ENCODE results near the gene AK9.

The AK9 gene

DNA sequence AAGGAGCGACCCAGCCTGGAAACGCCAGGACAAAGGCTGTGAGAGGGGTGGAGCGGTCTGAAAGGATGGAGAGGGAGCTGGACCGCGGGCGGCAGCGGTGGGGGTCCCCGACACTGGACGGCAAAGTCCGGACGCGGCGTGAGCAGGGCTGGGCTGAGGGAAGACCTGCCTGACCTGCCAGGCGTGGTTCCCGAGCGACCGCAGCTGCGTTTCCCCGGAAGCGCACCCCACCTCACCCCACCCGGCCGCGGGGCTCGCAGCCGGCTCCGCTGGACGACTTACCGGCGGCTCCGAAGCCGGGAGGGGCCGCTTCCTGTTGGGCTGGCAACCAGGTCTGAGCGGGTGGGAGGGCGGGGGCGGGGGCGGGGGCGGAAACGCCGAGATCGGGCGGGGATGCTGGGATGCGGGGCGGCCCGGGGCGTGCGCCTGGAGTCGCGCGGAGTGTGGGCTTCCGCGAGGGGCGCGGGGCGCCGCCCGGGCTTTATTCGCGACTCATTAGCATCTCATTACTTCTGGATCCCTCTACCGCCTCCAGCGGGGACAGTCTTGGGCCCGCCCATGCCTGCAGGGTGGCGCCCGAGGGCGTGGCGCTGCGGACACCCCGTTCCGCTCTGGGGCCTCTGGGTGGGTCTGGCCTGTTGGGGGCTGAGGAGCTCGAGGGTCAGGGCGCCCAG is 235.4 kb downstream of the AK9 start, which contains the start of gene MICAL1:
Gene MICAL1 (minus strand): TSS at position 336 of the 674 bp plus-strand sequence. CDS start 1,576 bp downstream, outside the sequence.
- DNase-seq (ENCODE audit: extremely low spot score): peak; percentile 58
- ChIA-PET POLR2A (interaction anchor here (1.9 to 6.2 kb wide), 2 partner anchors 10 to 13 kb away, joined by 6 to 39 read pairs; partner anchors contain the start of genes PPIL6 and SMPD2), CTCF (no interaction called here)
- no peak for TF ChIP-seq SP1 (IDR thresholded peaks at IDR 0.05)
- TF ChIP-seq TARDBP (IDR thresholded peaks at IDR 0.05): no peak
- TF ChIP-seq LEF1 (IDR thresholded peaks at IDR 0.05; ENCODE audit: borderline replicate concordance): no peak
- no peak for TF ChIP-seq FOXM1 (IDR thresholded peaks at IDR 0.05; ENCODE audit: borderline replicate concordance)
- no peak for TF ChIP-seq ELF4 (IDR thresholded peaks at IDR 0.05)
- no peak for TF ChIP-seq FOXK2 (IDR thresholded peaks at IDR 0.05)
- no peak for TF ChIP-seq ZNF384 (IDR thresholded peaks at IDR 0.05)
- TF ChIP-seq BHLHE40 (IDR thresholded peaks at IDR 0.05; ENCODE audit: borderline replicate concordance): no peak
- TF ChIP-seq HDGF (IDR thresholded peaks at IDR 0.05; ENCODE audit: borderline replicate concordance): no peak
- no peak for TF ChIP-seq L3MBTL2 (conservative IDR thresholded peaks at IDR 0.05)
- TF ChIP-seq FOXA1 (IDR thresholded peaks at IDR 0.05): no peak
- TF ChIP-seq NFRKB (IDR thresholded peaks at IDR 0.05): no peak
- TF ChIP-seq PKNOX1 (IDR thresholded peaks at IDR 0.05): no peak
- no peak for TF ChIP-seq CTBP1 (IDR thresholded peaks at IDR 0.05; ENCODE audit: borderline replicate concordance)
- TF ChIP-seq SUZ12 (IDR thresholded peaks at IDR 0.05): no peak
- TF ChIP-seq ARNT (IDR thresholded peaks at IDR 0.05): no peak

DNA sequence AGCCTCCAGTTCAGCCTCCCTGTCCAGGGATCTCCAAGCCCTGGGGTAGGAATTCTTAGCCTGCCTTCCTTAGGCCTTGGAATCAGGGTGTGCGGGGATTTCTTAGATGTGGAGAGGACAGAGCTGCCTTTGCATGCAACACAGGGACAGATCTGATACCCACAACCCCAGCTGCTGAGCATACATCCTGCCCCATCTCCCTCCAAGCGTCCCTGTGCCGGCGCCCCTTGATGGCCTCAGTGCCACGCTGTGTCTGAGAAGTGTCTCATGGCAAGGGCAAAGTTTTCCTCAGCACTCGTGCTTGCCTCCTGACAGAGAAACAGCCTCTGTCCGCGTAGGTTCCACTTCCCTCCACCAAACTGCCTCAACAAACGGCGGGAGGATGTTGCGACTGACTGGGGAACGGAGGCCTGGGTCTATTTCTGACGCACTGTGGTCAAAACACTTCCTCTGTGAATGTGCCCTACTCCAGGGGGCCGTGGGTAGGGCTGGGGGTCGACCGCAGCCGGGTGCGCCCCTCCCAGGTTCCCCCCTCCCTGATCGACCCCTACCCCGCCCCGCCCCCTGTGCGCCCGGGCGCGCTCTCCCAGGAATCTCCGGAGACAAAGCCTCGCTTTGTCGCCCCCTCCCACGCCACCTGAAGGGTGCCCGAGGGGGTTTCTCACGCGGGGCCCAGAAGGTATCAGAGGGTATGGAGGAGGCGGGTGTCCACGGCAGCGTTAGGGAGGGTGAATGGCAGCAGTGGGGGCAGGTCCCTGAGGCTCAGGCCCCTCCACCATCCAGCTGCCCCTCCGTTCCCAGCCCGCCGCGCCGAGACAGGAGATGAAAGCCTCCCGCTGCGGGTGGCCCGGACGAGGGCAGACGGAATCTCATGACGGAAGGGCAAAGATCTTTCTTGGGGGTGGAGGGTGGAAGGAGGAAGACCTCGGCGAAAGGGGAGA is 236.2 kb downstream of the AK9 start:
- no peak for DNase-seq (ENCODE audit: extremely low spot score)
- ChIA-PET CTCF (interaction anchor here (1.4 to 1.5 kb wide), 2 partner anchors 12 to 13 kb away, joined by 3 to 5 read pairs; no protein-coding TSS in a partner anchor), POLR2A (interaction anchor here (1.3 to 6.2 kb wide), 2 partner anchors 13 to 28 kb away, joined by 3 to 39 read pairs; partner anchors contain the start of genes PPIL6, SMPD2 and ZBTB24)
- no peak for TF ChIP-seq TARDBP (IDR thresholded peaks at IDR 0.05)
- no peak for TF ChIP-seq LEF1 (IDR thresholded peaks at IDR 0.05; ENCODE audit: borderline replicate concordance)
- no peak for TF ChIP-seq CTBP1 (IDR thresholded peaks at IDR 0.05; ENCODE audit: borderline replicate concordance)
- TF ChIP-seq L3MBTL2 (conservative IDR thresholded peaks at IDR 0.05): no peak
- TF ChIP-seq ELF4 (IDR thresholded peaks at IDR 0.05): no peak
- TF ChIP-seq SP1 (IDR thresholded peaks at IDR 0.05): no peak
- TF ChIP-seq FOXK2 (IDR thresholded peaks at IDR 0.05): no peak
- TF ChIP-seq HDGF (IDR thresholded peaks at IDR 0.05; ENCODE audit: borderline replicate concordance): no peak
- TF ChIP-seq NFRKB (IDR thresholded peaks at IDR 0.05): no peak

DNA sequence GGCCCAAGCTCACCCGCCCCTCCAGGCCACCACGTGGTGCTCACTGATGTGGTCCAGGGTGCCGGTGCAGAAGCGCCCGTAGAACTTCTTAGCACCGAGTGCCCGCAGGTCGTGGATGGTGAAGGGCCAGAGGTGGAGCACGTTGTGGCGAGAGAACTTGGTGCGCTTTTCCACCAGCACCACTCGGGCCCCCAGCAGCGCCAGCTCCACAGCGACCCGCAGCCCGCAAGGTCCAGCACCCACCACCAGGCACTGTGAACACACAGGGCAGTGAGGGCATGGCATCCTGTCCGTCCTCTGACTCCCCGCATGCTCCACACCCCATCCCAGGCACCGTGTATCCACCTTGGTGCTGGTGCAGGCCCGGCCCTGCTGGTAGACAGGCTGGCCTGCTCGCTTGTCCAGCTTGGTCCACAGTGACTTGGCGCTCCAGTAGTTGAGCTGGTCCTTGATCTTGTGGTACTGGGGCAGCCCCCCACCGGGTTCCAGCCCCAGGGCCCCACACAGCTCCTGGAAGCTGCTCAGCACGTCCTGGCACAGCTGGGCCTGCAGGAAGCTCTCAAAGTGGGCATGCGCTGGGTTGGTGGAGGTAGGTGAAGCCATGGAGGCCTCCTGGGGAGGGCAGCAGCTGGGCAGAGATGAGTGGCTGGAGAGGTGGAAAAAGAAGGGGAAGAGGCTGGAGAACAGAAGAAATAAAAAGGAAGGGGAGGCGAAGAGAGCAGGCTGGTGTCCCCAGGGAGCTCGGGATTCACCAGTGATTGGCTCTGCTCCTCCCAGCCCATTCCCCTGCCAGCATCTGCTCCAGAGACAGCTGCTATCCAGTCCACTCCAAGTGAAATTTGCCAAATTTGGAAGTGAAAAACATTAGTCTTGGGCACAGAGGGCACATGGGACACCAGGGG is 237.2 kb downstream of the AK9 start:
- CTCF ChIA-PET: interaction anchor here (1.4 to 1.5 kb wide), 2 partner anchors 11 to 12 kb away, joined by 3 to 5 read pairs; no protein-coding TSS in a partner anchor
- no peak for DNase-seq (ENCODE audit: extremely low spot score)
- TF ChIP-seq FOXA1 (IDR thresholded peaks at IDR 0.05) (no peak), LEF1 (IDR thresholded peaks at IDR 0.05; ENCODE audit: borderline replicate concordance) (no peak), ZNF384 (IDR thresholded peaks at IDR 0.05) (no peak), SP1 (IDR thresholded peaks at IDR 0.05) (no peak), SUZ12 (IDR thresholded peaks at IDR 0.05) (no peak), ELF4 (IDR thresholded peaks at IDR 0.05) (no peak), TARDBP (IDR thresholded peaks at IDR 0.05) (no peak)
- POLR2A ChIA-PET: interaction anchor here (1.3 to 6.2 kb wide), 3 partner anchors 12 to 71 kb away, joined by 3 to 39 read pairs (median 6); partner anchors contain the start of genes CD164, PPIL6, SMPD2 and ZBTB24

DNA sequence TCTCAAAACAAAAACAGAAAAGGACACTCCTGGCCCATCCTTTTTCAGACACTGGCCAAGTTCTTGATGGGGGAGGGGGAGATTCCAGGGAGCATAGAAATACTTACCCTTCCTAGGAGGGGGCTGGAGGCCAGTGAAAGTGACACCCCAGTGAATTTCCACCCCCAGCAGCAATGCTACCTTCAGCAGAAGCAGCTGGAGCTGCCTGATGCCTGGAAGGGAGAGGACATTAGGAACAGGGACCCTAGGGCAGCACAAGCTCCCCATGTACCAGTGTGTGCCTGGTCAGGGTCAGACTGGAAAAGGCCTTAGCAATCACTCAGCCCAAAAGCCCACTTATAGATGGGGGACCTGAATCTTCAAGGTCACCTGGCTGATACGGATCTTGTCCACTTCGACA is 237.8 kb downstream of the AK9 start:
- ChIA-PET POLR2A (interaction anchor here (1.3 to 6.2 kb wide), 3 partner anchors 11 to 70 kb away, joined by 3 to 39 read pairs (median 6); partner anchors contain the start of genes CD164, PPIL6, SMPD2 and ZBTB24), CTCF (interaction anchor here (1.4 kb wide), 1 partner anchor 10 kb away, joined by 3 read pairs; no protein-coding TSS in a partner anchor)
- no peak for DNase-seq (ENCODE audit: extremely low spot score)
- TF ChIP-seq FOXK2 (IDR thresholded peaks at IDR 0.05) (no peak), ARNT (IDR thresholded peaks at IDR 0.05) (no peak), NFRKB (IDR thresholded peaks at IDR 0.05) (no peak), CTBP1 (IDR thresholded peaks at IDR 0.05; ENCODE audit: borderline replicate concordance) (no peak), HDGF (IDR thresholded peaks at IDR 0.05; ENCODE audit: borderline replicate concordance) (no peak), LEF1 (IDR thresholded peaks at IDR 0.05; ENCODE audit: borderline replicate concordance) (no peak), ZNF384 (IDR thresholded peaks at IDR 0.05) (no peak), TARDBP (IDR thresholded peaks at IDR 0.05) (no peak), BHLHE40 (IDR thresholded peaks at IDR 0.05; ENCODE audit: borderline replicate concordance) (no peak), FOXA1 (IDR thresholded peaks at IDR 0.05) (no peak), SP1 (IDR thresholded peaks at IDR 0.05) (no peak)

DNA sequence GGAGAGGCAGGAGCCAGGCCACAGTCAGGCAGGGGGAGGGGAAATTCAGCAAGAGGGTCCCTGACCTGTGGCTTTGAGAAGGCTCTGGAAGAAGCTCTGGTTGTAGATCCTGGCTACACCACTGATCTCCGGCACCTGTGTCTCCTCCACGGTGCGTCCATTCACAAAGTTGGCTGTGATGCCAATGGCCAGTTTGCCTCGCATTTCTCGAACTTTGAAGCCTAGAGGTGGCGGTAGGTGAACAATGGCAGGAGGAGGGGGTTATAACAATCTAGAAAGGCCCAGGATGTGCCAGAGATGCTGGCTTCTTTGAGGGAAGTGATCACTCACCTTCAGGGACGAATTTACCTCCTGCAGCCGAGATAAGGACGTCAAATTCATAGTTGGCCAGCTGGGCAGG is 238.8 kb downstream of the AK9 start:
- DNase-seq (ENCODE audit: extremely low spot score): no peak
- no peak for TF ChIP-seq LEF1 (IDR thresholded peaks at IDR 0.05; ENCODE audit: borderline replicate concordance)
- TF ChIP-seq NFRKB (IDR thresholded peaks at IDR 0.05): no peak
- TF ChIP-seq CTBP1 (IDR thresholded peaks at IDR 0.05; ENCODE audit: borderline replicate concordance): no peak
- no peak for TF ChIP-seq BHLHE40 (IDR thresholded peaks at IDR 0.05; ENCODE audit: borderline replicate concordance)
- TF ChIP-seq FOXA1 (IDR thresholded peaks at IDR 0.05): no peak
- TF ChIP-seq PKNOX1 (IDR thresholded peaks at IDR 0.05): no peak
- TF ChIP-seq FOXM1 (IDR thresholded peaks at IDR 0.05; ENCODE audit: borderline replicate concordance): no peak
- TF ChIP-seq HDGF (IDR thresholded peaks at IDR 0.05; ENCODE audit: borderline replicate concordance): no peak
- ChIA-PET CTCF (no interaction called here), POLR2A (interaction anchor here (1.5 to 6.2 kb wide), 2 partner anchors 10 to 69 kb away, joined by 6 to 39 read pairs; partner anchors contain the start of genes CD164, PPIL6 and SMPD2)
